Panc1 (cell line): Measurements from ENCODE around the gene IMPDH2. TPM values are rescaled to one million over a fixed set of nuclear protein-coding genes. Genes with fewer than 3 reads are reported as not detected.

Source experiments
- ATAC-seq: fragments of 200-7000 bp; cut with Tn5 transposase; 2 replicates; pipeline ENCODE4 v1.9.1; 2020; ENCODE audit warnings: mild to moderate bottlenecking, moderate library complexity
- BruUV-seq: library from RNA; stranded (reverse); fragments of 400-500 nt; replicated peaks from 2 replicates; lab custom pipeline; 2021; lab: Mats Ljungman, UMichigan
- CTCF ChIA-PET: fragments of 300-600 bp; sonication (Branson Sonifier 250); formaldehyde crosslinking; loops from one replicate; lab custom pipeline; 2022; ENCODE audit warnings: antibody characterized with exemption; lab: Charles Lee
- POLR2A ChIA-PET: fragments of 300-600 bp; sonication (Branson Sonifier 250); formaldehyde crosslinking; loops from one replicate; lab custom pipeline; 2022; ENCODE audit warnings: antibody characterized with exemption; lab: Charles Lee
- DNase-seq: peaks from one replicate; pipeline ENCODE4 v3.0.0-alpha.2; 2010; ENCODE audit warnings: low read depth, low spot score
- H3K27ac ChIP-seq: 2 replicates; pipeline ENCODE4 v1.5.1; 2011; ENCODE audit warnings: mild to moderate bottlenecking, low read length, inconsistent platforms
- H3K27me3 ChIP-seq: fragments of 200-500 bp; sonication (Bioruptor generic); 2 replicates; pipeline ENCODE4 v1.6.0; 2014; ENCODE audit warnings: low read length, inconsistent platforms; ENCODE audit not compliant: control insufficient read depth, insufficient read depth
- H3K36me3 ChIP-seq: fragments of 200-500 bp; sonication (Bioruptor generic); 2 replicates; pipeline ENCODE4 v1.5.1; 2014; ENCODE audit warnings: inconsistent platforms, mild to moderate bottlenecking, low read length, moderate library complexity; ENCODE audit not compliant: control insufficient read depth, insufficient read depth
- H3K4me1 ChIP-seq: 2 replicates; pipeline ENCODE4 v1.5.1; 2011; ENCODE audit warnings: inconsistent platforms, mild to moderate bottlenecking, low read length, moderate library complexity; ENCODE audit not compliant: control insufficient read depth, insufficient read depth
- H3K4me3 ChIP-seq, 2 experiments: 2 replicates each; pipeline ENCODE4 v1.5.1; 2011 to 2012; ENCODE audit warnings: low read depth in 2 of 2, low read length in 2 of 2, mild to moderate bottlenecking in 2 of 2, inconsistent platforms in 1 of 2, moderate library complexity in 1 of 2
- H3K9me3 ChIP-seq: fragments of 200-500 bp; sonication (Bioruptor generic); 2 replicates; pipeline ENCODE4 v1.5.1; 2014; ENCODE audit warnings: low read depth, mild to moderate bottlenecking, inconsistent platforms, low read length, moderate library complexity; ENCODE audit not compliant: control insufficient read depth, insufficient read depth
- POLR2AphosphoS5 ChIP-seq: IDR thresholded peaks from 2 replicates; pipeline ENCODE4 v1.6.1; 2012; ENCODE audit warnings: mild to moderate bottlenecking, low read depth, low read length, moderate library complexity
- in situ Hi-C: cut with HindIII; loops from 2 replicates; pipeline ENCODE4 v1.10.0; 2016; ENCODE audit warnings: low sequenced_read_pairs, low pct_unique_long_range_greater_than_20kb
- intact Hi-C: fragments of 100-400 bp; cut with micrococcal nuclease; formaldehyde crosslinking; loops from one replicate; pipeline ENCODE4 v1.10.0; 2022; ENCODE audit not compliant: unreplicated experiment
- total RNA-seq: library from RNA; stranded (reverse); gene quantifications from one replicate; pipeline ENCODE4 v1.2.1, GENCODE V29; 2021; ENCODE audit not compliant: unreplicated experiment
- TF ChIP-seq, protein P1 (sequence below): fragments of 450-650 bp; IDR thresholded peaks from 2 replicates; pipeline ENCODE4 v1.5.1; 2017; ENCODE audit warnings: mild to moderate bottlenecking
- TF ChIP-seq, protein P2 (sequence below), 2 experiments: IDR thresholded peaks; 2 replicates each; pipeline ENCODE4 v1.6.1; 2011 to 2012; ENCODE audit warnings: low read depth in 2 of 2, control low read depth in 1 of 2, low read length in 1 of 2, mild to moderate bottlenecking in 1 of 2, moderate library complexity in 1 of 2; ENCODE audit not compliant: insufficient read depth in 1 of 2

IMPDH2 gene
- total RNA-seq, 1 experiment from 2014 or later, result 149 TPM

DNA sequence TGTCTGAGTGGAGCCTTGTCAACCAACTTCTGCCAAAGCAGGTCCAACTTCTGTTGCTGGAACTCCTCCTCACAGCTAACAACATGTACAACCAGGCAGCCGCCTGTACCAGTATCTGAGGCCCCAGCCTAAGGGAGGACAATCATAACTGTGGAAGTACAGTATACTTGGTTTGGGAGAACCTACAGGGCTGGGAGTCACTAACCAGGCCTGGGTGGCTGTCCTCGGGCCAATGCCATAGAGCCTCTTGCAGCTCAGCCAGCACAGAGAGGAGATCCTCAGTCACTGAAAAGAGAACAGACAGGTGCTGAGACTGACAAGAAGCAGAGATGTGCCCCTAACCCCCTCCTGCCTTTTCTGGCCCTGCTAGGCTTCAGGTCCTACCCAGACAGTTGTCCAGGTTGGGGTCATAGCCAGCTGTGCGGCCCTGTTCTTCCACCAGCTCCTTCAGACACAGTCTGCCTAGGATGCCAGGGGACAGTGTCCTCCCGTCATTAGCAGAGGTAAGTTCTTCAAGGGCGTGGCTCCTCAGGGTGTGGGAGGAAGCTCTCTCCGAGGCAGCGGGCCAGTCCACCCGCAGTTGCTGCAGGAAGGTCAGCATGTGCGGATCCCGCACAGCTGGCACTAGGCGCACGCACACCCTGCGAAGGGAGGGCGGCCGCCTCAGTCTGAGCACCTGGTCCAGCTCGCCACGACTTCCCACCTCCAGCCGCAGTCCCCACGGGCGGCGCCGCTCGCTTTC is 11.8 kb downstream of the IMPDH2 start:
- POLR2A ChIA-PET, result interaction anchor here (1.1 to 1.2 kb wide), 2 partner anchors 10 to 28 kb away, joined by 3 to 4 read pairs; partner anchors contain the start of genes P4HTM and WDR6
- peak; percentile 0; the same call in 1 of the 2 replicates for ATAC-seq
- Histone ChIP-seq H3K4me1 (peaks cover 8% of the 10 kb centered on the region), H3K27me3 (no peaks in the 10 kb centered on the region), H3K27ac (peak overlapping the region; percentile 97), H3K36me3 (peaks cover 7% of the 10 kb centered on the region; the same call in 1 of the 2 replicates), H3K4me3 (peak overlapping the region; percentile 71 to 90), H3K9me3 (no peaks in the 10 kb centered on the region)
- intact Hi-C loops, result no loop called here
- no TSS peak for BruUV-seq
- TF ChIP-seq, protein P1, sequence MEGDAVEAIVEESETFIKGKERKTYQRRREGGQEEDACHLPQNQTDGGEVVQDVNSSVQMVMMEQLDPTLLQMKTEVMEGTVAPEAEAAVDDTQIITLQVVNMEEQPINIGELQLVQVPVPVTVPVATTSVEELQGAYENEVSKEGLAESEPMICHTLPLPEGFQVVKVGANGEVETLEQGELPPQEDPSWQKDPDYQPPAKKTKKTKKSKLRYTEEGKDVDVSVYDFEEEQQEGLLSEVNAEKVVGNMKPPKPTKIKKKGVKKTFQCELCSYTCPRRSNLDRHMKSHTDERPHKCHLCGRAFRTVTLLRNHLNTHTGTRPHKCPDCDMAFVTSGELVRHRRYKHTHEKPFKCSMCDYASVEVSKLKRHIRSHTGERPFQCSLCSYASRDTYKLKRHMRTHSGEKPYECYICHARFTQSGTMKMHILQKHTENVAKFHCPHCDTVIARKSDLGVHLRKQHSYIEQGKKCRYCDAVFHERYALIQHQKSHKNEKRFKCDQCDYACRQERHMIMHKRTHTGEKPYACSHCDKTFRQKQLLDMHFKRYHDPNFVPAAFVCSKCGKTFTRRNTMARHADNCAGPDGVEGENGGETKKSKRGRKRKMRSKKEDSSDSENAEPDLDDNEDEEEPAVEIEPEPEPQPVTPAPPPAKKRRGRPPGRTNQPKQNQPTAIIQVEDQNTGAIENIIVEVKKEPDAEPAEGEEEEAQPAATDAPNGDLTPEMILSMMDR, result no peak
- in situ Hi-C loops, result no loop called here
- DNase-seq, result no peak
- CTCF ChIA-PET, result interaction anchor here (0.9 kb wide), 1 partner anchor 10 kb away, joined by 5 read pairs; the partner anchor contains the start of gene WDR6

DNA sequence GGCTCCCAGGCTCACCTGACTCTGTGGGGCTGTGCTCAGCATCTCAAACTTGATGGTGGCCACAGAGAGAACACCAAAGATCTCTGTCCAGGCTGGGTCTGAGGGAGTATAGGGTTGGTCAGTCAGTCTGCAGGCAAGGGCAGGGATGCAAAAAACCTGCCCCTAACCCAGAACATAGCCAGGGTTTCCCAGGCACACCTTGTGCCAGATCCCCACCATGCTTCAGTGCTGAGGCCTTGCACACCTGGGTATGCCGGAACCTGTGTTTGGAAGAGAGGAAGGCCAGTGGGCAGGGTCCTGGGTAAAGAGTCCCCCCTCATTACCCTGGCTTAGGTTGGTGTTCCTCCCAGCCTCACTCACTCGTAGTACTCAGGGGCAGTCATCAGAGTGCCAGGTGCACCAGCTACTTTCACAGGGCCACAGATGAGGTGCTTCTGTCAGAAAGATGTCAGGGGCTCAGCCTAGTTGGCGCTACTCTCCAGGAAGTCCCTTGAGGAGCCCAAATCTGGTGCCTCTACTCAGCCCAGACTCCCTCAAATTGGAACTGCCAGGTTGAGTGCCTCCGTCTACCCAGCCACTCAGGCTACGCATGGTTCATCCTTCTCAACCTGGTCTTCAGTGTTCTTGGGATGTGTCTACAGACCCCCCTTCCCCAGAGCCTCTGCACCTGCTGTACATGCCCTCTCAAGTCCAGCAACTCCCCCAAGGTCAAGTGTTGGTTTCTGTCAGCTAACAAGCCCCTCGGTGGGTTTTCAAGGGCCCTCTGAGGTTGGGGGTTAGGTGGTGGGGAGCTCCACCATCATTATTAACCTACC is 12.6 kb downstream of the IMPDH2 start:
- POLR2A ChIA-PET, result interaction anchor here (0.6 to 1.2 kb wide), 4 partner anchors 9 to 28 kb away, joined by 3 to 4 read pairs (median 4); partner anchors contain the start of genes P4HTM and WDR6
- BruUV-seq, result no TSS peak
- Histone ChIP-seq H3K27ac (peak overlapping the region; percentile 97), H3K36me3 (peaks cover 4% of the 10 kb centered on the region; the same call in 1 of the 2 replicates), H3K9me3 (no peaks in the 10 kb centered on the region), H3K4me3 (peak overlapping the region; percentile 71 to 90), H3K4me1 (peaks cover 8% of the 10 kb centered on the region), H3K27me3 (no peaks in the 10 kb centered on the region)
- DNase-seq (no peak), ATAC-seq (no peak)
- in situ Hi-C loops, result no loop called here
- CTCF ChIA-PET, result no interaction called here
- intact Hi-C loops, result no loop called here
- TF ChIP-seq, protein P2, sequence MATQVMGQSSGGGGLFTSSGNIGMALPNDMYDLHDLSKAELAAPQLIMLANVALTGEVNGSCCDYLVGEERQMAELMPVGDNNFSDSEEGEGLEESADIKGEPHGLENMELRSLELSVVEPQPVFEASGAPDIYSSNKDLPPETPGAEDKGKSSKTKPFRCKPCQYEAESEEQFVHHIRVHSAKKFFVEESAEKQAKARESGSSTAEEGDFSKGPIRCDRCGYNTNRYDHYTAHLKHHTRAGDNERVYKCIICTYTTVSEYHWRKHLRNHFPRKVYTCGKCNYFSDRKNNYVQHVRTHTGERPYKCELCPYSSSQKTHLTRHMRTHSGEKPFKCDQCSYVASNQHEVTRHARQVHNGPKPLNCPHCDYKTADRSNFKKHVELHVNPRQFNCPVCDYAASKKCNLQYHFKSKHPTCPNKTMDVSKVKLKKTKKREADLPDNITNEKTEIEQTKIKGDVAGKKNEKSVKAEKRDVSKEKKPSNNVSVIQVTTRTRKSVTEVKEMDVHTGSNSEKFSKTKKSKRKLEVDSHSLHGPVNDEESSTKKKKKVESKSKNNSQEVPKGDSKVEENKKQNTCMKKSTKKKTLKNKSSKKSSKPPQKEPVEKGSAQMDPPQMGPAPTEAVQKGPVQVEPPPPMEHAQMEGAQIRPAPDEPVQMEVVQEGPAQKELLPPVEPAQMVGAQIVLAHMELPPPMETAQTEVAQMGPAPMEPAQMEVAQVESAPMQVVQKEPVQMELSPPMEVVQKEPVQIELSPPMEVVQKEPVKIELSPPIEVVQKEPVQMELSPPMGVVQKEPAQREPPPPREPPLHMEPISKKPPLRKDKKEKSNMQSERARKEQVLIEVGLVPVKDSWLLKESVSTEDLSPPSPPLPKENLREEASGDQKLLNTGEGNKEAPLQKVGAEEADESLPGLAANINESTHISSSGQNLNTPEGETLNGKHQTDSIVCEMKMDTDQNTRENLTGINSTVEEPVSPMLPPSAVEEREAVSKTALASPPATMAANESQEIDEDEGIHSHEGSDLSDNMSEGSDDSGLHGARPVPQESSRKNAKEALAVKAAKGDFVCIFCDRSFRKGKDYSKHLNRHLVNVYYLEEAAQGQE (IDR thresholded peaks at IDR 0.05; ENCODE audit: insufficient read depth in 1 of 2, low read depth in 2 of 2, low read length in 1 of 2), result no peak
- TF ChIP-seq POLR2AphosphoS5, result peak; percentile 58
